ENCODE data around the gene NDC80. TPM values are rescaled to one million over a fixed set of nuclear protein-coding genes. Genes with fewer than 3 reads are reported as not detected.
"Not testable (repeated sequence)": the region's sequence is repeated elsewhere in the genome, so short reads cannot be mapped to it uniquely, and the experiment has no call there.

Gene NDC80
- total RNA-seq, 6 experiments from 2014 or later: 12.7 to 30.2 (median 25.4) TPM

GRCh38 chr18:2656237-2656980, 85.1 kb downstream of the NDC80 start:
- H3K4me3 Mint-ChIP-seq: peak overlapping the region; percentile 93
- TF ChIP-seq CTCF (IDR thresholded peaks at IDR 0.05): no peak
- DNase-seq: peak; percentile 19
- H3K9me3 Mint-ChIP-seq: no peaks in the 10 kb centered on the region
- peaks cover 37% of the 10 kb centered on the region for H3K4me1 Mint-ChIP-seq (ENCODE audit: low read depth)
- H3K27me3 Mint-ChIP-seq (ENCODE audit: insufficient read depth): peaks cover 2% of the 10 kb centered on the region
- H3K36me3 Mint-ChIP-seq (ENCODE audit: low read depth): peaks cover 6% of the 10 kb centered on the region
- H3K27ac Mint-ChIP-seq: peak overlapping the region; percentile 93

- no peak for TF ChIP-seq CTCF (IDR thresholded peaks at IDR 0.05)
- H3K4me1 Mint-ChIP-seq (ENCODE audit: low read depth): peaks cover 37% of the 10 kb centered on the region
- H3K9me3 Mint-ChIP-seq: no peaks in the 10 kb centered on the region
- peaks cover 6% of the 10 kb centered on the region for H3K36me3 Mint-ChIP-seq (ENCODE audit: low read depth)
- peak overlapping the region; percentile 93 for H3K4me3 Mint-ChIP-seq
- no peaks in the 10 kb centered on the region; the same call in 1 of the 2 replicates for H3K27me3 Mint-ChIP-seq (ENCODE audit: insufficient read depth)
- peak overlapping the region; percentile 93 for H3K27ac Mint-ChIP-seq
- no peak for DNase-seq
These were observed 85.7 kb downstream of the NDC80 start for GRCh38 chr18:2656981-2657512.

GRCh38 chr18:2657788-2658458, 86.6 kb downstream of the NDC80 start:
- H3K4me1 Mint-ChIP-seq (ENCODE audit: low read depth): peaks cover 37% of the 10 kb centered on the region
- H3K4me3 Mint-ChIP-seq: peak overlapping the region; percentile 93
- peaks cover 6% of the 10 kb centered on the region for H3K36me3 Mint-ChIP-seq (ENCODE audit: low read depth)
- H3K9me3 Mint-ChIP-seq: no peaks in the 10 kb centered on the region
- TF ChIP-seq CTCF (IDR thresholded peaks at IDR 0.05): no peak
- H3K27ac Mint-ChIP-seq: peak overlapping the region; percentile 74
- peak; percentile 71 for DNase-seq
- H3K27me3 Mint-ChIP-seq (ENCODE audit: insufficient read depth): no peaks in the 10 kb centered on the region; the same call in 1 of the 2 replicates

GRCh38 chr18:2660849-2661248, 89.5 kb downstream of the NDC80 start:
- not testable (repeated sequence) for H3K4me3 Mint-ChIP-seq; H3K36me3 Mint-ChIP-seq (ENCODE audit: low read depth); DNase-seq; H3K9me3 Mint-ChIP-seq; H3K27ac Mint-ChIP-seq; H3K27me3 Mint-ChIP-seq (ENCODE audit: insufficient read depth)
- peaks cover 34% of the 10 kb centered on the region for H3K4me1 Mint-ChIP-seq (ENCODE audit: low read depth)

- peaks cover 10% of the 10 kb centered on the region for H3K36me3 Mint-ChIP-seq (ENCODE audit: low read depth)
- not testable (repeated sequence) for H3K27ac Mint-ChIP-seq; H3K27me3 Mint-ChIP-seq (ENCODE audit: insufficient read depth); H3K4me3 Mint-ChIP-seq; DNase-seq; H3K9me3 Mint-ChIP-seq
- H3K4me1 Mint-ChIP-seq (ENCODE audit: low read depth): peaks cover 29% of the 10 kb centered on the region
These were observed 90.9 kb downstream of the NDC80 start for GRCh38 chr18:2662288-2662687.

- DNase-seq: no peak
- peaks cover 12% of the 10 kb centered on the region for H3K36me3 Mint-ChIP-seq (ENCODE audit: low read depth)
- H3K4me1 Mint-ChIP-seq (ENCODE audit: low read depth): peaks cover 22% of the 10 kb centered on the region
- no peak overlapping the region; the same call in 1 of the 2 replicates for H3K27ac Mint-ChIP-seq
- no peaks in the 10 kb centered on the region for H3K27me3 Mint-ChIP-seq (ENCODE audit: insufficient read depth)
- H3K4me3 Mint-ChIP-seq: no peak overlapping the region
- no peak for TF ChIP-seq CTCF (IDR thresholded peaks at IDR 0.05)
- H3K9me3 Mint-ChIP-seq: no peaks in the 10 kb centered on the region
These were observed 91.6 kb downstream of the NDC80 start for GRCh38 chr18:2662990-2663389.

Other genes starting within 250 kb of the NDC80 start
- gene METTL4, start 52 bp upstream of the NDC80 start, total RNA-seq (2021; fragmentation: NEBNext Ultra II Directional; extraction: Animal tissue kit (Norgen Biotek cat#: 25700)): 1 to 10 TPM; 6.3 to 9.4 (median 9.0) TPM
- gene SMCHD1, start 84.2 kb downstream of the NDC80 start, total RNA-seq (2021; fragmentation: NEBNext Ultra II Directional; extraction: Animal tissue kit (Norgen Biotek cat#: 25700)): 10 to 100 TPM; 19.4 to 30.4 (median 26.4) TPM

Data from HFFc6 (cell line).